ENCODE measurements around the gene CDH15.
"Not testable (repeated sequence)": the region's sequence is repeated elsewhere in the genome, so short reads cannot be mapped to it uniquely, and the experiment has no call there.

CDH15 gene

DNA sequence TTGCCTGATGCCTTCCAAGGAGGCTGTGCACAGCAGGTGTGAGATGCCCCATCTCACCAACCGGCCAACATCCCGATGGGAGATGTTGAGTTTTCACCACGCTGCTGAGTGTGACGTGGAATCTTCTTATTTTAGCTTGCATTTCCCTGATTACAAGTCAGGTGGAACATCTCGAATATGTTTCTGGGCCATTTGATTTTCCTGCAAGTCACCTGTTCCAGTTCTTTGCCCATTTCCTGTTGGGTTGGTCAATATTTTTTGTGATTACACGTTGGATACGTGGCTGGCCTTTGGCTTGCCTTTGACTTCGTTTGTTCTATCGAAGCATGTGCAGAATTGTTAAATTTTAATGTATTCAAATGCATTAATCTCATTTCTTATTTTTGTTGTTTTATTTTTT is 8.3 kb upstream of the CDH15 start:
- H3K9me2 ChIP-seq (ENCODE audit: low read depth, low read length): no peaks in the 10 kb centered on the region
- H3K9ac ChIP-seq (ENCODE audit: low read length): no peak overlapping the region
- TF ChIP-seq, protein P1, sequence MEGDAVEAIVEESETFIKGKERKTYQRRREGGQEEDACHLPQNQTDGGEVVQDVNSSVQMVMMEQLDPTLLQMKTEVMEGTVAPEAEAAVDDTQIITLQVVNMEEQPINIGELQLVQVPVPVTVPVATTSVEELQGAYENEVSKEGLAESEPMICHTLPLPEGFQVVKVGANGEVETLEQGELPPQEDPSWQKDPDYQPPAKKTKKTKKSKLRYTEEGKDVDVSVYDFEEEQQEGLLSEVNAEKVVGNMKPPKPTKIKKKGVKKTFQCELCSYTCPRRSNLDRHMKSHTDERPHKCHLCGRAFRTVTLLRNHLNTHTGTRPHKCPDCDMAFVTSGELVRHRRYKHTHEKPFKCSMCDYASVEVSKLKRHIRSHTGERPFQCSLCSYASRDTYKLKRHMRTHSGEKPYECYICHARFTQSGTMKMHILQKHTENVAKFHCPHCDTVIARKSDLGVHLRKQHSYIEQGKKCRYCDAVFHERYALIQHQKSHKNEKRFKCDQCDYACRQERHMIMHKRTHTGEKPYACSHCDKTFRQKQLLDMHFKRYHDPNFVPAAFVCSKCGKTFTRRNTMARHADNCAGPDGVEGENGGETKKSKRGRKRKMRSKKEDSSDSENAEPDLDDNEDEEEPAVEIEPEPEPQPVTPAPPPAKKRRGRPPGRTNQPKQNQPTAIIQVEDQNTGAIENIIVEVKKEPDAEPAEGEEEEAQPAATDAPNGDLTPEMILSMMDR (IDR thresholded peaks at IDR 0.05; ENCODE audit: low read length): no peak
- no peak for TF ChIP-seq EZH2 (IDR thresholded peaks at IDR 0.05; ENCODE audit: borderline replicate concordance, low read length)
- no peaks in the 10 kb centered on the region for H3K36me3 ChIP-seq (ENCODE audit: insufficient read depth, low read length)
- no peak overlapping the region for H3K4me3 ChIP-seq (ENCODE audit: low read depth, low read length, poor library complexity, severe bottlenecking)
- H3F3A ChIP-seq (ENCODE audit: insufficient read depth, low read length): no peaks in the 10 kb centered on the region; the same call in 1 of the 2 replicates
- no peaks in the 10 kb centered on the region for H4K20me1 ChIP-seq (ENCODE audit: insufficient read depth, low read length)
- peaks cover 11% of the 10 kb centered on the region for H3K4me1 ChIP-seq (ENCODE audit: insufficient read depth, low read length, severe bottlenecking)
- no peak overlapping the region for H3K27ac ChIP-seq (ENCODE audit: low read depth, low read length, poor library complexity, severe bottlenecking)
- H3K4me2 ChIP-seq (ENCODE audit: low read length): no peak overlapping the region
- H3K9me3 ChIP-seq (ENCODE audit: low read length): no peaks in the 10 kb centered on the region
- 0 out of 2 replicates have a peak, but pooled peaks cover 8% of the 10 kb centered on the region for H3K27me3 ChIP-seq (ENCODE audit: insufficient read depth, low read length)
- H2AFZ ChIP-seq (ENCODE audit: low read length): no peak overlapping the region
- no peaks in the 10 kb centered on the region for H3K79me2 ChIP-seq (ENCODE audit: insufficient read depth, low read length)

DNA sequence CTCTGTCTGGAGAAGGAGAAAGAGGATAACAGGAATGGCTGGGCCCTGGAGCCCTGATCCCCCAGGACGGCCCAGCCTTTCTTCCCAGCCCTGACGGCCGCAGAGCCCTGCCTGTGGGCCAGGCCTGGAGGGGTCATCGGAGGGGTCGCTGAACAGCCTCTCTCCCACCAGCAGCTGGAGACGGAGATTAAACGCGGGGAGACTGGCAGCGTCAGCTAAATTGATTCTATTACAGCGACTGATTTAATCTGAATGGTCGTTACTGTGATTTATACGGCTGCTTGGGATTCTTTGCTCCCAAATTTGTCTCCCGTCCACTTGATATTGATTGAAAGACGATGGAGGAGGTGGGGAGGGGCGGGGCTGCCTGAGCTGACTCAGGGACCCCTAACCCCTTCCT is 7.1 kb upstream of the CDH15 start:
- H3K9me3 ChIP-seq (ENCODE audit: low read length): no peaks in the 10 kb centered on the region
- H3K9ac ChIP-seq (ENCODE audit: low read length): no peak overlapping the region
- no peak overlapping the region for H3K4me2 ChIP-seq (ENCODE audit: low read length)
- peaks cover 11% of the 10 kb centered on the region for H3K4me1 ChIP-seq (ENCODE audit: insufficient read depth, low read length, severe bottlenecking)
- no peak overlapping the region for H3K4me3 ChIP-seq (ENCODE audit: low read depth, low read length, poor library complexity, severe bottlenecking)
- H3K36me3 ChIP-seq (ENCODE audit: insufficient read depth, low read length): no peaks in the 10 kb centered on the region
- no peaks in the 10 kb centered on the region; the same call in 1 of the 2 replicates for H3F3A ChIP-seq (ENCODE audit: insufficient read depth, low read length)
- H4K20me1 ChIP-seq (ENCODE audit: insufficient read depth, low read length): no peaks in the 10 kb centered on the region
- no peaks in the 10 kb centered on the region for H3K9me2 ChIP-seq (ENCODE audit: low read depth, low read length)
- H3K27ac ChIP-seq (ENCODE audit: low read depth, low read length, poor library complexity, severe bottlenecking): no peak overlapping the region
- no peaks in the 10 kb centered on the region for H3K79me2 ChIP-seq (ENCODE audit: insufficient read depth, low read length)
- peaks cover 11% of the 10 kb centered on the region; the same call in 1 of the 2 replicates for H3K27me3 ChIP-seq (ENCODE audit: insufficient read depth, low read length)
- H2AFZ ChIP-seq (ENCODE audit: low read length): no peak overlapping the region
- TF ChIP-seq, protein P1 (IDR thresholded peaks at IDR 0.05; ENCODE audit: low read length): no peak
- no peak for TF ChIP-seq EZH2 (IDR thresholded peaks at IDR 0.05; ENCODE audit: borderline replicate concordance, low read length)

DNA sequence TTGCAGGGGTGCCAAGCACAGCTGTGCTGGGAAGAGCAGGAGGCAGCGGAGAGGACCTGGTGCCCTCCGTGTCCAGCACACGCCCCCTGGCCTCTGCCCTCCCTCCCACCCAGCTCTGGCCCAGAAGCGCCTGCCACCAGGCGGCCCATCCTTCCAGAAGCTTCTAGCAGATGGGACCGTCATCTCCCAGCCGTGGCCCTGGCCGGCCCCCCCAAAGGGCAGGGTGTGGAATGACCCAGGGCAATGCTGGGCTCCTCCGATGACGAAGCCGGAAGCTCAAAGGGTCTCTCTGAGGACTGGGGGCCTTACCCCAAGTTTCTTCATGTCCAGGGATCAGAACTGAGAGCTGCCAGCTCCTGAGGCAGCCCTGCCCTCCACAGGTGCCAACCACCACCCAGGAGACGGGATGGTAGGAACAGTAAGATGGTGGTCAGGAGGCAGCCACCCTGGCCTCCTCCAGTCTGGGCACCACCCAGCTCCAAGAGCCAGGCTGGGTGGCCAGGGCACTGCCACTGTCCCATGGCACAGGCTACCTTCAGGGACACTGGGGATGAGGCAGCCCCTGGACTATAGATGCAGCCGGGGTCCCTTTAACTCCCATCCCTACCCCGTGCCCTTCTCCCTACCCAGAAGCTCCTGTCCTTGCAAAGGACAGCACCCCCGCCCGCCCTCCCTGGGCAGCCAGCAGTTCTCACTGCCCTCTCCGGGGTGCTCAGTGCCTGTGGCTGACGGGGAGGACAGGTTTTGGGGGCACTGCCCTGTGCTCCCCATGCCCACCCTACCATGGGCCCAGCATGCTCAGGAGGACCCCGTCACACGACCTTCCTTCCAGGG is 6.5 kb upstream of the CDH15 start:
- peaks cover 17% of the 10 kb centered on the region for H3K27me3 ChIP-seq (ENCODE audit: insufficient read depth, low read length)
- H3K36me3 ChIP-seq (ENCODE audit: insufficient read depth, low read length): no peaks in the 10 kb centered on the region
- H3K4me2 ChIP-seq (ENCODE audit: low read length): no peak overlapping the region
- H3K4me1 ChIP-seq (ENCODE audit: insufficient read depth, low read length, severe bottlenecking): peaks cover 11% of the 10 kb centered on the region
- H4K20me1 ChIP-seq (ENCODE audit: insufficient read depth, low read length): no peaks in the 10 kb centered on the region
- H3K27ac ChIP-seq (ENCODE audit: low read depth, low read length, poor library complexity, severe bottlenecking): no peak overlapping the region
- no peaks in the 10 kb centered on the region for H3K9me2 ChIP-seq (ENCODE audit: low read depth, low read length)
- no peaks in the 10 kb centered on the region for H3K9me3 ChIP-seq (ENCODE audit: low read length)
- H2AFZ ChIP-seq (ENCODE audit: low read length): no peak overlapping the region
- no peak for TF ChIP-seq EZH2 (IDR thresholded peaks at IDR 0.05; ENCODE audit: borderline replicate concordance, low read length)
- TF ChIP-seq, protein P1 (IDR thresholded peaks at IDR 0.05; ENCODE audit: low read length): no peak
- no peak overlapping the region for H3K9ac ChIP-seq (ENCODE audit: low read length)
- no peak overlapping the region for H3K4me3 ChIP-seq (ENCODE audit: low read depth, low read length, poor library complexity, severe bottlenecking)
- H3F3A ChIP-seq (ENCODE audit: insufficient read depth, low read length): no peaks in the 10 kb centered on the region; the same call in 1 of the 2 replicates
- H3K79me2 ChIP-seq (ENCODE audit: insufficient read depth, low read length): no peaks in the 10 kb centered on the region

GRCh38 chr16:89165681-89165979 is 5.9 kb upstream of the CDH15 start:
- H4K20me1 ChIP-seq (ENCODE audit: insufficient read depth, low read length); H3K4me3 ChIP-seq (ENCODE audit: low read depth, low read length, poor library complexity, severe bottlenecking); H3K9me3 ChIP-seq (ENCODE audit: low read length); H3K9ac ChIP-seq (ENCODE audit: low read length); H2AFZ ChIP-seq (ENCODE audit: low read length); H3K27ac ChIP-seq (ENCODE audit: low read depth, low read length, poor library complexity, severe bottlenecking); H3K36me3 ChIP-seq (ENCODE audit: insufficient read depth, low read length); H3K9me2 ChIP-seq (ENCODE audit: low read depth, low read length); H3K4me2 ChIP-seq (ENCODE audit: low read length); H3F3A ChIP-seq (ENCODE audit: insufficient read depth, low read length); H3K79me2 ChIP-seq (ENCODE audit: insufficient read depth, low read length): not testable (repeated sequence)
- Histone ChIP-seq H3K4me1 (ENCODE audit: insufficient read depth, low read length, severe bottlenecking) (peaks cover 17% of the 10 kb centered on the region), H3K27me3 (ENCODE audit: insufficient read depth, low read length) (peaks cover 18% of the 10 kb centered on the region)

Measured in OCI-LY1 (cell line).